Left cardiac atrium (tissue), 4 donors: ENCODE measurements around the gene NCBP2. TPM values are rescaled to one million over a fixed set of nuclear protein-coding genes. Genes with fewer than 3 reads are reported as not detected.
A peak's percentile ranks its signal among the peaks of the same experiment; 100 is the strongest.
"Not testable (repeated sequence)": the region's sequence is repeated elsewhere in the genome, so short reads cannot be mapped to it uniquely, and the experiment has no call there.

Experiments used
- ATAC-seq, 2 donors: fragments of 200-7000 bp; cut with Tn5 transposase; one replicate each; pipeline ENCODE4 v1.9.1; 2020; ENCODE audit warnings: mild to moderate bottlenecking in 2 of 2, moderate library complexity in 2 of 2
- DNase-seq: peaks from one replicate; pipeline ENCODE4 v3.0.0-alpha.2; 2020
- intact Hi-C, 2 donors: fragments of 100-400 bp; cut with DNase I; formaldehyde crosslinking; loops; one replicate each; pipeline versions ENCODE4 v1.14.1 to v1.15.1; 2022 to 2023
- total RNA-seq, 2 donors: library from RNA; stranded (reverse); fragmentation: NEBNext Ultra II Directional; extraction: Animal tissue kit (Norgen Biotek cat#: 25700); gene quantifications; one replicate each; pipeline ENCODE4 v1.2.1, GENCODE V29; 2021
- donor health status: DM: no; HTN: yes; CAD: no.
- donor health status: DM: no; HTN: yes; CAD: no; lungs with severe emphysema.
- donor health status: DM: yes; HTN: yes; CAD: no.
- donor health status: Dilated cardiomyopathy.

The NCBP2 gene
- total RNA-seq, 2 donors from 2014 or later: 33.6 to 41.0 TPM

GRCh38 chr3:196947860-196948441, 5.6 kb upstream of the NCBP2 start:
- no peak for ATAC-seq
- intact Hi-C loops: no loop called here

GRCh38 chr3:196947136-196947859, 5.0 kb upstream of the NCBP2 start:
- ATAC-seq (no peak), DNase-seq (no peak)
- intact Hi-C loops: no loop called here

More at GRCh38 chr3:196947860-196948441, 5.6 kb upstream of the NCBP2 start:
- no peak for DNase-seq

- DNase-seq, intact Hi-C loops, ATAC-seq: not testable (repeated sequence)
Observed at GRCh38 chr3:196944037-196944790, 1.9 kb upstream of the NCBP2 start.

- DNase-seq: no peak
- intact Hi-C loops: loop anchor here in 1 of 2 donors (2.0 kb wide), 1 partner anchor 76 kb away; the partner anchor contains the start of gene SENP5
- peak; percentile 12 to 18 for ATAC-seq
Observed at GRCh38 chr3:196942915-196943277, 568 bp upstream of the NCBP2 start.

- peak; percentile 51 to 63 for ATAC-seq
- intact Hi-C loops: loop anchor here in 1 of 2 donors (2.0 kb wide), 1 partner anchor 75 kb away; the partner anchor contains the start of gene SENP5
- DNase-seq: peak; percentile 56
Observed at GRCh38 chr3:196941729-196942225, 551 bp downstream of the NCBP2 start.

GRCh38 chr3:196938576-196938975, 3.8 kb downstream of the NCBP2 start:
- DNase-seq: no peak
- ATAC-seq: no peak
- intact Hi-C loops: no loop called here

GRCh38 chr3:196938124-196938523, 4.2 kb downstream of the NCBP2 start:
- ATAC-seq (no peak), DNase-seq (no peak)
- intact Hi-C loops: no loop called here

- intact Hi-C loops: no loop called here
Observed at GRCh38 chr3:196936288-196936687, 6.0 kb downstream of the NCBP2 start.

GRCh38 chr3:196932600-196932999, 9.7 kb downstream of the NCBP2 start:
- intact Hi-C loops: no loop called here
- no peak for ATAC-seq
- no peak for DNase-seq

More at GRCh38 chr3:196936288-196936687, 6.0 kb downstream of the NCBP2 start:
- ATAC-seq (no peak), DNase-seq (no peak)

- DNase-seq (no peak), ATAC-seq (no peak)
- intact Hi-C loops: no loop called here
Observed at GRCh38 chr3:196931828-196932587, 10.3 kb downstream of the NCBP2 start.

- intact Hi-C loops: no loop called here
- ATAC-seq (no peak), DNase-seq (no peak)
Observed at GRCh38 chr3:196931157-196931556, 11.2 kb downstream of the NCBP2 start.

- DNase-seq: no peak
- ATAC-seq: no peak
- intact Hi-C loops: no loop called here
Observed at GRCh38 chr3:196927571-196928453, 14.5 kb downstream of the NCBP2 start.

GRCh38 chr3:196920733-196921132, 21.6 kb downstream of the NCBP2 start:
- intact Hi-C loops: no loop called here
- no peak for ATAC-seq

GRCh38 chr3:196918968-196919367, 23.4 kb downstream of the NCBP2 start:
- no peak for DNase-seq
- intact Hi-C loops: no loop called here
- no peak for ATAC-seq

More at GRCh38 chr3:196920733-196921132, 21.6 kb downstream of the NCBP2 start:
- no peak for DNase-seq

GRCh38 chr3:196916995-196917394, 25.3 kb downstream of the NCBP2 start:
- ATAC-seq (no peak), DNase-seq (no peak)
- intact Hi-C loops: no loop called here

GRCh38 chr3:196916221-196916620, 26.1 kb downstream of the NCBP2 start:
- ATAC-seq (no peak), DNase-seq (no peak)
- intact Hi-C loops: no loop called here

- intact Hi-C loops: no loop called here
- DNase-seq (no peak), ATAC-seq (no peak)
Observed at GRCh38 chr3:196915375-196915774, 27.0 kb downstream of the NCBP2 start.

- DNase-seq (no peak), ATAC-seq (no peak)
- intact Hi-C loops: no loop called here
Observed at GRCh38 chr3:196914866-196915265, 27.5 kb downstream of the NCBP2 start.
